GM18511 (cell line): ENCODE results near the gene YEATS4.

Experiments used
- ATAC-seq: cut with Tn5 transposase; IDR thresholded peaks from one replicate; pipeline ENCODE4 v1.9.1; 2021; ENCODE audit warnings: mild to moderate bottlenecking, moderate library complexity; ENCODE audit not compliant: unreplicated experiment

Gene YEATS4

GRCh38 chr12:69430942-69431590 is 71.5 kb downstream of the YEATS4 start:
- ATAC-seq: no peak

DNA sequence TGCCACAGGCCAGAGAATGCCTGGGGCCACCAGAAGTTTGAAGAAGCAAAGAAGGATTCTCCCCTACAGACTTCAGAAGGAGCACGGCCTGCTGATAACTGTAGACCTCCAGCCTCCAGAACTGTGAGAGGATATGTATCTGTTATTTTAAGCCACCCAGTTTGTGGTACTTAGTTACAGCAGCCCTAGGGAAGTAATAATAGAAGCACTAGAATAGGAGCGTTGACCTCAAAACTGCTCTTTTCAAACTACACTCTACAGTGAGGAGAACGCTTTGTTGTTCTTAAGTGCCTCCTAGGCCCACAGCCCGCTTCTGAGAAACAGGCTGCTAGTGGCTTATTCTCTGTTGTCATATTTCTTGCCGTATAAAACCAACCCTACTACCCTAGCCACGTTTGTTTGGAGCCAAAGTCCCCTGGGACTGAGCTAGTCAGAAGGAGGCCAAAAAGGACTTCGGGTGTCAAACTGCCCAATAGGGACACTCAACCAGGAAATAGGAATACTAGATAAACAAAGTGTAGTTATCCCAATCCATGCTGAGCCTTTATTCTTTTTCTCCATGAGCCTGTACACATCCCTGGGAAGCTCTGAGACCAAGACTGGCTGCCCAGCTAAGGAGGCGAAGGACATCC is 72.2 kb downstream of the YEATS4 start:
- ATAC-seq: no peak

DNA sequence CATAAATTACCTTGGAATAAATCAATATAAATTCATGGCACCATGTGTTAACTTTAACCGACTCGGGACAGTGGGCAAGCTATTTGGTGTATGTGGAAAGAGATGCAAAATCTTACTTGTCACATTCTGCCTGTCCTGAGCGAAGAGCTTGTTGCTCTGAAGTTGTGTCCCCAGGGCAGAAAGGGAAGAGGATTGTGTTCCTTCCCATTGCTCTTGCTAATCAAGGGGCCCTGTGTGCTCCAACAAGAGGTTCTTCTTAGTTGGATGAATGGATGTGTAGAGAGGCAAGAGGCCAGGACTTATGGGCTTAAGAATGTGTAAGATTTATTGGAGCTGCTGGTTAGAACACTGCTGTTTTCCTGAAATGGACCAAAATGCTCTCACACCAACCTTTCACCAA is 74.1 kb downstream of the YEATS4 start:
- ATAC-seq: no peak

GRCh38 chr12:69435644-69436043 is 76.1 kb downstream of the YEATS4 start:
- no peak for ATAC-seq

- no peak for ATAC-seq
Observed at GRCh38 chr12:69437073-69437472, 77.5 kb downstream of the YEATS4 start.

DNA sequence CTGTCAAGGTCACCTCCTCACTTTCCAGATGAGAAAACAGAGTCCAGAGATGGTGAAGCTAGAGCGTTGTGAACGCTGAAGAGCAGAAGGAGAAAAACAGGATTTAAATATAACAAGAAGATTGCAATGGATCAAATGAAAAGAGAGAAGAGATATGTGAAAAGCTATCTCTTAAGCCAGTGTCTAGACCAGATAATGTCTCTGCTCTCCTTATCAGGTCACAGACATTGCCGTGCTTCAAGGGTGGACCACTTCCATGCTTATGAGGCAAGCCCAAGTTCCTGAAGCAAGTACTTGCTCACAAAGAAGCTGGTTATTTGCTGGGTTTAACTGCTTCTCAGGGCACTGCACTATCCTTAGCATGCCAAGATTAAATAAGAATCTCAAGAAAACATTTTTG is 79.0 kb downstream of the YEATS4 start:
- ATAC-seq: no peak

GRCh38 chr12:69440016-69440415 is 80.5 kb downstream of the YEATS4 start:
- ATAC-seq: no peak
